K562 (cell line): ENCODE measurements around the gene COQ4. TPM values are rescaled to one million over a fixed set of nuclear protein-coding genes. Genes with fewer than 3 reads are reported as not detected.
A peak's percentile ranks its signal among the peaks of the same experiment; 100 is the strongest.

ENCODE experiments used
- ATF4 ChIP-seq: fragments of 450-650 bp; formaldehyde crosslinking; IDR thresholded peaks from 2 replicates; pipeline ENCODE4 v1.4.0; 2022; ENCODE audit warnings: mild to moderate bottlenecking, moderate library complexity
- CEBPG ChIP-seq, 3 experiments: fragments of 200-800 bp in 1 of 3; sonication (Bioruptor generic) in 1 of 3; sonication (generic) in 1 of 3; formaldehyde crosslinking in 1 of 3; IDR thresholded peaks in 2 of 3; conservative IDR thresholded peaks in 1 of 3; 2 replicates each; pipeline versions ENCODE4 v1.6.1 to v1.8.0; 2016 to 2022; ENCODE audit warnings: missing compliant biosample characterization in 2 of 3, missing genetic modification characterization in 2 of 3, mild to moderate bottlenecking in 1 of 3, missing genetic modification reagents in 1 of 3
- ESRRB ChIP-seq: fragments of 250-450 bp; sonication (Bioruptor Pico); IDR thresholded peaks from 2 replicates; pipeline ENCODE4 v1.5.0; 2020; ENCODE audit warnings: mild to moderate bottlenecking, moderate library complexity, borderline replicate concordance
- GABPB2 ChIP-seq: fragments of 250-450 bp; sonication (Bioruptor Pico); conservative IDR thresholded peaks from 2 replicates; pipeline ENCODE4 v1.5.1; 2021; ENCODE audit warnings: mild to moderate bottlenecking
- HMBOX1 ChIP-seq: sonication (generic); IDR thresholded peaks from 2 replicates; pipeline ENCODE4 v1.6.1; 2016
- JUN ChIP-seq, 2 experiments: sonication (generic) in 1 of 2; formaldehyde crosslinking in 1 of 2; IDR thresholded peaks; 2 replicates each; pipeline versions ENCODE4 v1.6.1 to v1.8.0; 2012 to 2022; ENCODE audit warnings: borderline replicate concordance in 2 of 2, mild to moderate bottlenecking in 2 of 2, improper control_type of control experiment in 1 of 2, low read depth in 1 of 2, low read length in 1 of 2, missing genetic modification reagents in 1 of 2
- LCOR ChIP-seq: sonication (generic); formaldehyde crosslinking; IDR thresholded peaks from 2 replicates; pipeline ENCODE4 v1.8.0; 2022; ENCODE audit warnings: mild to moderate bottlenecking, missing genetic modification reagents
- MAZ ChIP-seq, 2 experiments: fragments of 450-650 bp in 1 of 2; sonication (generic) in 1 of 2; formaldehyde crosslinking; IDR thresholded peaks in 1 of 2; conservative IDR thresholded peaks in 1 of 2; 2 replicates each; pipeline versions ENCODE4 v1.4.0 to v1.5.0; 2020; ENCODE audit warnings: mild to moderate bottlenecking in 1 of 2, missing genetic modification reagents in 1 of 2
- NFXL1 ChIP-seq: fragments of 450-650 bp; formaldehyde crosslinking; IDR thresholded peaks from 2 replicates; pipeline ENCODE4 v1.4.0; 2021; ENCODE audit warnings: mild to moderate bottlenecking
- PHF21A ChIP-seq: fragments of 450-650 bp; IDR thresholded peaks from 2 replicates; pipeline ENCODE4 v1.6.1; 2017; ENCODE audit warnings: low read depth, borderline replicate concordance
- PHF8 ChIP-seq: fragments of 200-600 bp; sonication (generic); IDR thresholded peaks from 2 replicates; pipeline ENCODE4 v1.6.1; 2012; ENCODE audit warnings: mixed run types, mild to moderate bottlenecking, inconsistent platforms, low read length, moderate library complexity, borderline replicate concordance
- POLR2AphosphoS2 ChIP-seq: IDR thresholded peaks from 2 replicates; pipeline ENCODE4 v1.6.1; 2012; ENCODE audit warnings: low read length, improper control_type of control experiment
- POLR2B ChIP-seq: fragments of 450-650 bp; IDR thresholded peaks from 2 replicates; pipeline ENCODE4 v1.6.1; 2018; ENCODE audit warnings: low read depth; ENCODE audit not compliant: partially characterized antibody
- POU5F1 ChIP-seq: fragments of 150-350 bp; IDR thresholded peaks from 2 replicates; pipeline ENCODE4 v1.6.1; 2014; ENCODE audit warnings: borderline replicate concordance, low read length, low read depth, mild to moderate bottlenecking; ENCODE audit not compliant: partially characterized antibody
- RBM14 ChIP-seq: fragments of 200-400 bp; formaldehyde crosslinking; IDR thresholded peaks from 2 replicates; pipeline ENCODE4 v1.6.1; 2018; ENCODE audit warnings: low read depth, mild to moderate bottlenecking, low read length, moderate library complexity, borderline replicate concordance; ENCODE audit not compliant: insufficient read depth
- SUPT5H ChIP-seq: fragments of 450-650 bp; IDR thresholded peaks from 2 replicates; pipeline ENCODE4 v1.6.1; 2016
- TBL1XR1 ChIP-seq, 2 experiments: IDR thresholded peaks; 2 replicates each; pipeline ENCODE4 v1.6.1; 2012; ENCODE audit warnings: improper control_type of control experiment in 2 of 2, low read length in 2 of 2, mild to moderate bottlenecking in 1 of 2
- TFAM ChIP-seq: fragments of 250-450 bp; sonication (Bioruptor Pico); conservative IDR thresholded peaks from 2 replicates; pipeline ENCODE4 v1.5.0; 2021; ENCODE audit warnings: mild to moderate bottlenecking, moderate library complexity
- ZBTB11 ChIP-seq, 3 experiments: fragments of 200-800 bp in 1 of 3; fragments of 250-450 bp in 1 of 3; fragments of 450-650 bp in 1 of 3; sonication (Bioruptor Pico) in 1 of 3; sonication (Bioruptor generic) in 1 of 3; formaldehyde crosslinking in 1 of 3; IDR thresholded peaks; 2 replicates each; pipeline versions ENCODE4 v1.6.1 to v1.8.0; 2016 to 2022; ENCODE audit warnings: mild to moderate bottlenecking in 2 of 3, missing genetic modification characterization in 2 of 3, missing compliant biosample characterization in 1 of 3, moderate library complexity in 1 of 3
- ZNF253 ChIP-seq: fragments of 250-450 bp; sonication (Bioruptor Pico); conservative IDR thresholded peaks from 2 replicates; pipeline ENCODE4 v1.6.1; 2021; ENCODE audit warnings: mild to moderate bottlenecking
- ZNF583 ChIP-seq: fragments of 250-450 bp; sonication (Bioruptor Pico); IDR thresholded peaks from 2 replicates; pipeline ENCODE4 v1.4.0; 2020
- polyA plus RNA-seq, 8 experiments: library from polyadenylated mRNA; depleted of rRNA in 4 of 8; stranded (reverse) in 5 of 8; unstranded in 3 of 8; fragments of >200 nt; fragmentation: Nextera tagmentation in 2 of 8; fragmentation: Illumina TruSeq in 1 of 8; extraction: Ambion mirVana in 2 of 8; extraction: Trizol in 1 of 8; gene quantifications; 2 replicates each; pipeline versions ENCODE4 v1.2.1 to v1.2.3, GENCODE V29; 2011 to 2014; ENCODE audit warnings: inconsistent platforms in 1 of 8, missing spikeins in 1 of 8
- total RNA-seq, 7 experiments: library from RNA; depleted of rRNA in 6 of 7; stranded (reverse); fragments of >200 nt in 6 of 7; fragmentation: Illumina TruSeq in 2 of 7; extraction: Trizol in 2 of 7; gene quantifications; 2 replicates each; pipeline versions ENCODE4 v1.2.1 to v1.2.3, GENCODE V29; 2011 to 2021; ENCODE audit warnings: low replicate concordance in 1 of 7

Gene COQ4
- total and polyA plus RNA-seq, 9 of the 15 experiments (the other 6 are each of a cell fraction or from before 2014, with no cell fraction given): 9.1 to 135 (median 67.2) TPM

- TF ChIP-seq PHF8 (peak; percentile 93), SUPT5H (no peak), ZBTB11 (CRISPR knock-in tag; IDR thresholded peaks at IDR 0.05) (peak in 1 of 3 experiments; percentile 60; a peak in 2 of 6 replicates), JUN (IDR thresholded peaks at IDR 0.05; ENCODE audit: borderline replicate concordance, low read depth, low read length) (peak; percentile 43; the same call in 1 of the 2 replicates), JUN (CRISPR knock-in tag; IDR thresholded peaks at IDR 0.05; ENCODE audit: borderline replicate concordance) (no peak), LCOR (CRISPR knock-in tag) (no peak), POLR2AphosphoS2 (peak; percentile 71; the same call in 1 of the 2 replicates), ZNF253 (CRISPR knock-in tag) (no peak), ATF4 (CRISPR knock-in tag) (peak; percentile 36; the same call in 1 of the 2 replicates), POLR2B (no peak), RBM14 (no peak), ZNF583 (CRISPR knock-in tag) (peak; percentile 66; the same call in 1 of the 2 replicates), PHF21A (no peak), MAZ (CRISPR knock-in tag; conservative IDR thresholded peaks at IDR 0.05 in 1 of 2, IDR thresholded peaks at IDR 0.05 in 1 of 2) (0 out of 4 replicates have a peak, but pooled peaks of 1 of the 2 experiments have one; percentile 70), HMBOX1 (no peak), TBL1XR1 (IDR thresholded peaks at IDR 0.05; ENCODE audit: low read length in 2 of 2) (peak in 1 of 2 experiments; percentile 35; a peak in 1 of 4 replicates), TFAM (CRISPR knock-in tag) (no peak), POU5F1 (peak; percentile 79), GABPB2 (CRISPR knock-in tag) (peak; percentile 80; the same call in 1 of the 2 replicates), NFXL1 (CRISPR knock-in tag) (no peak), ESRRB (CRISPR knock-in tag) (no peak), CEBPG (CRISPR knock-in tag; IDR thresholded peaks at IDR 0.05) (no peak), CEBPG (tag; conservative IDR thresholded peaks at IDR 0.05 in 1 of 2, IDR thresholded peaks at IDR 0.05 in 1 of 2) (peak in 1 of 2 experiments; percentile 50; a peak in 2 of 4 replicates)
These were observed 46.5 kb upstream of the COQ4 start, which contains the start of gene SWI5 (continued) for GRCh38 chr9:128276008-128276573.
